DMS 273 treated with DMSO at 0.1 percent for 48 hours (cell line): Measurements from ENCODE around the gene MAGI2.
"Not testable (repeated sequence)": the region's sequence is repeated elsewhere in the genome, so short reads cannot be mapped to it uniquely, and the experiment has no call there.

Experiments
- DNase-seq: peaks from one replicate; lab custom pipeline; 2025; lab: John Stamatoyannopoulos, UW

Gene MAGI2

GRCh38 chr7:78350926-78351325 is 1102.5 kb downstream of the MAGI2 start:
- DNase-seq: no peak

GRCh38 chr7:78350391-78350790 is 1103.1 kb downstream of the MAGI2 start:
- DNase-seq: no peak

- no peak for DNase-seq
Measured at GRCh38 chr7:78346827-78347226, 1106.6 kb downstream of the MAGI2 start.

GRCh38 chr7:78345979-78346378 is 1107.5 kb downstream of the MAGI2 start:
- no peak for DNase-seq

- DNase-seq: no peak
Measured at GRCh38 chr7:78345293-78345911, 1108.1 kb downstream of the MAGI2 start.

GRCh38 chr7:78334426-78334825 is 1119.0 kb downstream of the MAGI2 start:
- no peak for DNase-seq

GRCh38 chr7:78333530-78334425 is 1119.7 kb downstream of the MAGI2 start:
- DNase-seq: no peak

- no peak for DNase-seq
Measured at GRCh38 chr7:78329001-78329655, 1124.3 kb downstream of the MAGI2 start.

- no peak for DNase-seq
Measured at GRCh38 chr7:78327718-78328117, 1125.7 kb downstream of the MAGI2 start.

- DNase-seq: no peak
Measured at GRCh38 chr7:78326876-78327275, 1126.6 kb downstream of the MAGI2 start.

- DNase-seq: no peak
Measured at GRCh38 chr7:78326189-78326588, 1127.3 kb downstream of the MAGI2 start.

GRCh38 chr7:78323118-78323517 is 1130.3 kb downstream of the MAGI2 start:
- DNase-seq: no peak

- DNase-seq: not testable (repeated sequence)
Measured at GRCh38 chr7:78322231-78322630, 1131.2 kb downstream of the MAGI2 start.

GRCh38 chr7:78317371-78317770 is 1136.1 kb downstream of the MAGI2 start:
- no peak for DNase-seq

GRCh38 chr7:78316110-78316509 is 1137.4 kb downstream of the MAGI2 start:
- DNase-seq: no peak

- DNase-seq: no peak
Measured at GRCh38 chr7:78315119-78315518, 1138.3 kb downstream of the MAGI2 start.

- DNase-seq: no peak
Measured at GRCh38 chr7:78311181-78311580, 1142.3 kb downstream of the MAGI2 start.

GRCh38 chr7:78307892-78308291 is 1145.6 kb downstream of the MAGI2 start:
- DNase-seq: no peak

- DNase-seq: no peak
Measured at GRCh38 chr7:78306634-78307033, 1146.8 kb downstream of the MAGI2 start.

GRCh38 chr7:78301407-78301806 is 1152.1 kb downstream of the MAGI2 start:
- DNase-seq: no peak

GRCh38 chr7:78299088-78299487 is 1154.4 kb downstream of the MAGI2 start:
- DNase-seq: no peak

- DNase-seq: no peak
Measured at GRCh38 chr7:78296644-78297371, 1156.7 kb downstream of the MAGI2 start.
